Measurements from ENCODE around the gene LST1. TPM values are rescaled to one million over a fixed set of nuclear protein-coding genes. Genes with fewer than 3 reads are reported as not detected.
"Not testable (repeated sequence)": the region's sequence is repeated elsewhere in the genome, so short reads cannot be mapped to it uniquely, and the experiment has no call there.

The LST1 gene
- total and polyA plus RNA-seq, 2 donors = 32.4 to 134 TPM

DNA sequence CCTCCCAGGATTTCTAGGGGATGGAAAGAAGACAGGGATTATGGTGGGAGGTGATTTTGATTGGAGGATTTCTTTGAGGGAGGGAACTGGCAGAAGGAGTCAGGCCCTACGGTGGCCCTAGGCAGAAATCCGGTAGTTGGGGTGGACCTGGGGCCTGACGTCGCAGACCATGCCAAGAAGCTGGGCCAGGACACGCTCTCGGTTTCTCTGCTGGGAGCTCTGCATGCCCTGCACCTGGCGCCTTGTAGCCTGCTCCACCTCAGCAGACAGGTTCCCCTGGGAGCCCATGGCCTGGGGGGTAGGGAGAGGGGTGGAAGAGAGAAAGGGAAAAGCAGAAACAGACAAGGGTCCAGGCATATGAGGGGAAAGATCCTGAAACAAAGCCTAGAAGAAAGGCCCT, 40.8 kb upstream of the LST1 start:
- Histone ChIP-seq H3K4me3 (ENCODE audit: low read length in 2 of 2) (no peak overlapping the region), H3K27ac (ENCODE audit: low read depth in 1 of 2, low read length in 1 of 2) (no peak overlapping the region), H3K9me3 (ENCODE audit: control insufficient read depth in 2 of 2, insufficient read depth in 1 of 2, low read length in 1 of 2) (no peaks in the 10 kb centered on the region), H3K27me3 (ENCODE audit: control insufficient read depth in 2 of 2, insufficient read depth in 1 of 2, low read length in 1 of 2) (no peaks in the 10 kb centered on the region), H3K36me3 (ENCODE audit: control insufficient read depth in 2 of 2, insufficient read depth in 2 of 2, low read length in 1 of 2) (peaks cover 9 to 10% of the 10 kb centered on the region in 2 donors), H3K4me1 (ENCODE audit: control insufficient read depth in 2 of 2, insufficient read depth in 2 of 2, low read length in 2 of 2) (peaks cover 16 to 36% of the 10 kb centered on the region in 2 donors)
- 96% methylated on average over 7 of the region's 7 CpGs for WGBS
- DNase-seq (ENCODE audit: low read depth in 6 of 9, low spot score in 9 of 9) = no peak

- Histone ChIP-seq H3K9me3 (ENCODE audit: control insufficient read depth in 2 of 2, insufficient read depth in 1 of 2, low read length in 1 of 2) (no peaks in the 10 kb centered on the region), H3K27ac (ENCODE audit: low read depth in 1 of 2, low read length in 1 of 2) (peak within 1 kb of the TSS; percentile 84 to 87), H3K4me1 (ENCODE audit: control insufficient read depth in 2 of 2, insufficient read depth in 2 of 2, low read length in 2 of 2) (peaks cover 13 to 35% of the 10 kb centered on the region in 2 donors), H3K4me3 (ENCODE audit: low read length in 2 of 2) (peak within 1 kb of the TSS; percentile 53 to 63), H3K36me3 (ENCODE audit: control insufficient read depth in 2 of 2, insufficient read depth in 2 of 2, low read length in 1 of 2) (peaks cover 13% of the 10 kb centered on the region in 2 donors), H3K27me3 (ENCODE audit: control insufficient read depth in 2 of 2, insufficient read depth in 1 of 2, low read length in 1 of 2) (no peaks in the 10 kb centered on the region)
- peak; percentile 75 to 92 (median 84) for DNase-seq (ENCODE audit: low read depth in 6 of 9, low spot score in 9 of 9)
- 16% methylated on average over 11 of the region's 11 CpGs for WGBS
Measured at GRCh38 chr6:31546339-31546957, 39.6 kb upstream of the LST1 start, which contains the start of gene ATP6V1G2. Gene ATP6V1G2 (minus strand): TSS chr6:31546608. CDS start chr6:31546559, 49 bp downstream.

GRCh38 chr6:31546958-31547726, 38.9 kb upstream of the LST1 start, which contains the start of gene NFKBIL1:
Gene NFKBIL1 (plus strand): TSS chr6:31547608. CDS start chr6:31547695, 87 bp downstream.
- Histone ChIP-seq H3K27me3 (ENCODE audit: control insufficient read depth in 2 of 2, insufficient read depth in 1 of 2, low read length in 1 of 2) (no peaks in the 10 kb centered on the region), H3K4me1 (ENCODE audit: control insufficient read depth in 2 of 2, insufficient read depth in 2 of 2, low read length in 2 of 2) (peaks cover 13 to 38% of the 10 kb centered on the region in 2 donors), H3K4me3 (ENCODE audit: low read length in 2 of 2) (peak within 1 kb of the TSS; percentile 53 to 63), H3K36me3 (ENCODE audit: control insufficient read depth in 2 of 2, insufficient read depth in 2 of 2, low read length in 1 of 2) (peaks cover 13% of the 10 kb centered on the region in 2 donors), H3K9me3 (ENCODE audit: control insufficient read depth in 2 of 2, insufficient read depth in 1 of 2, low read length in 1 of 2) (no peaks in the 10 kb centered on the region), H3K27ac (ENCODE audit: low read depth in 1 of 2, low read length in 1 of 2) (peak within 1 kb of the TSS; percentile 84 to 87)
- WGBS = under 1% methylated on average over 25 of the region's 25 CpGs
- peak; percentile 87 to 97 (median 94) for DNase-seq (ENCODE audit: low read depth in 6 of 9, low spot score in 9 of 9)

GRCh38 chr6:31547727-31548543, 38.1 kb upstream of the LST1 start:
- peak overlapping the region; percentile 84 to 87 for H3K27ac ChIP-seq (ENCODE audit: low read depth in 1 of 2, low read length in 1 of 2)
- H3K36me3 ChIP-seq (ENCODE audit: control insufficient read depth in 2 of 2, insufficient read depth in 2 of 2, low read length in 1 of 2) = peaks cover 13 to 14% of the 10 kb centered on the region in 2 donors
- H3K9me3 ChIP-seq (ENCODE audit: control insufficient read depth in 2 of 2, insufficient read depth in 1 of 2, low read length in 1 of 2) = no peaks in the 10 kb centered on the region
- H3K27me3 ChIP-seq (ENCODE audit: control insufficient read depth in 2 of 2, insufficient read depth in 1 of 2, low read length in 1 of 2) = no peaks in the 10 kb centered on the region
- WGBS = 86% methylated on average over 24 of the region's 24 CpGs
- peaks cover 8 to 34% of the 10 kb centered on the region in 2 donors for H3K4me1 ChIP-seq (ENCODE audit: control insufficient read depth in 2 of 2, insufficient read depth in 2 of 2, low read length in 2 of 2)
- DNase-seq (ENCODE audit: low read depth in 6 of 9, low spot score in 9 of 9) = no peak
- peak overlapping the region; percentile 53 to 63 for H3K4me3 ChIP-seq (ENCODE audit: low read length in 2 of 2)

GRCh38 chr6:31548544-31548873, 37.6 kb upstream of the LST1 start:
- no peak for DNase-seq (ENCODE audit: low read depth in 6 of 9, low spot score in 9 of 9)
- Histone ChIP-seq H3K27me3 (ENCODE audit: control insufficient read depth in 2 of 2, insufficient read depth in 1 of 2, low read length in 1 of 2) (no peaks in the 10 kb centered on the region), H3K9me3 (ENCODE audit: control insufficient read depth in 2 of 2, insufficient read depth in 1 of 2, low read length in 1 of 2) (no peaks in the 10 kb centered on the region), H3K4me3 (ENCODE audit: low read length in 2 of 2) (no peak overlapping the region), H3K27ac (ENCODE audit: low read depth in 1 of 2, low read length in 1 of 2) (peak overlapping the region in 1 of 2 donors; percentile 87), H3K4me1 (ENCODE audit: control insufficient read depth in 2 of 2, insufficient read depth in 2 of 2, low read length in 2 of 2) (peaks cover 7 to 31% of the 10 kb centered on the region in 2 donors), H3K36me3 (ENCODE audit: control insufficient read depth in 2 of 2, insufficient read depth in 2 of 2, low read length in 1 of 2) (peaks cover 13 to 20% of the 10 kb centered on the region in 2 donors)
- WGBS = 97% methylated on average over 2 of the region's 2 CpGs

GRCh38 chr6:31551371-31551770, 34.7 kb upstream of the LST1 start:
- Histone ChIP-seq H3K36me3 (ENCODE audit: control insufficient read depth in 2 of 2, insufficient read depth in 2 of 2, low read length in 1 of 2) (peaks cover 13 to 26% of the 10 kb centered on the region in 2 donors), H3K4me1 (ENCODE audit: control insufficient read depth in 2 of 2, insufficient read depth in 2 of 2, low read length in 2 of 2) (peaks cover 13 to 34% of the 10 kb centered on the region in 2 donors)
- H3K27ac ChIP-seq (ENCODE audit: low read depth in 1 of 2, low read length in 1 of 2); H3K27me3 ChIP-seq (ENCODE audit: control insufficient read depth in 2 of 2, insufficient read depth in 1 of 2, low read length in 1 of 2); H3K9me3 ChIP-seq (ENCODE audit: control insufficient read depth in 2 of 2, insufficient read depth in 1 of 2, low read length in 1 of 2); H3K4me3 ChIP-seq (ENCODE audit: low read length in 2 of 2): not testable (repeated sequence)
- 27% methylated on average over 5 of the region's 5 CpGs for WGBS
- DNase-seq (ENCODE audit: low read depth in 6 of 9, low spot score in 9 of 9) = peak in 4 of 9 donors; percentile 56 to 88 (median 72)

DNA sequence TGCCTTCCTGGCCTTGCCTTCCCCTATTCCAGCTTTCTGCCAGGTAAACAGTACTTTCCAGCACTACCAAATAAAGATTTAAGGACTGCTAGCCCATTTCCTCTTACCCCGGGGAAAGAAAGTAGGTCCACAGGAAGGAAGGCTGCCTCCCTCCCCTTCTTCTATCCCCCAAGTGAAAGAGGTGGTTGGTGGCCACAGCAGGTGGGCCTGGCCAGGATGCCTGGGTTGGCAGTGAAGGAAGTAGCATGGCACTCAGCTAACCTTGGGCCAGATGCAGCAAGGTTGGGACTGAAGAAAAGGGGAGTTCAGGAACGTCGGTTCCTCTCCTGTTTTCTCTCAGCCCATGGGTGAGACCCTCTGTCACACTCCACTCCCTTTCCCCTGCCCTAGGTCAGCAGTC, 29.8 kb upstream of the LST1 start:
- no peaks in the 10 kb centered on the region for H3K9me3 ChIP-seq (ENCODE audit: control insufficient read depth in 2 of 2, insufficient read depth in 1 of 2, low read length in 1 of 2)

GRCh38 chr6:31557443-31558317, 28.4 kb upstream of the LST1 start:
- Histone ChIP-seq H3K4me1 (ENCODE audit: control insufficient read depth in 2 of 2, insufficient read depth in 2 of 2, low read length in 2 of 2) (peaks cover 43 to 61% of the 10 kb centered on the region in 2 donors), H3K27ac (ENCODE audit: low read depth in 1 of 2, low read length in 1 of 2) (peak overlapping the region; percentile 71 to 85), H3K27me3 (ENCODE audit: control insufficient read depth in 2 of 2, insufficient read depth in 1 of 2, low read length in 1 of 2) (no peaks in the 10 kb centered on the region), H3K36me3 (ENCODE audit: control insufficient read depth in 2 of 2, insufficient read depth in 2 of 2, low read length in 1 of 2) (peaks cover 7 to 34% of the 10 kb centered on the region in 2 donors), H3K4me3 (ENCODE audit: low read length in 2 of 2) (no peak overlapping the region), H3K9me3 (ENCODE audit: control insufficient read depth in 2 of 2, insufficient read depth in 1 of 2, low read length in 1 of 2) (no peaks in the 10 kb centered on the region)
- WGBS = 70% methylated on average over 24 of the region's 24 CpGs
- DNase-seq (ENCODE audit: low read depth in 6 of 9, low spot score in 9 of 9) = no peak

More for the DNA sequence above, 29.8 kb upstream of the LST1 start:
- Histone ChIP-seq H3K27me3 (ENCODE audit: control insufficient read depth in 2 of 2, insufficient read depth in 1 of 2, low read length in 1 of 2) (no peaks in the 10 kb centered on the region), H3K27ac (ENCODE audit: low read depth in 1 of 2, low read length in 1 of 2) (peak overlapping the region; percentile 74 to 75), H3K36me3 (ENCODE audit: control insufficient read depth in 2 of 2, insufficient read depth in 2 of 2, low read length in 1 of 2) (peaks cover 7 to 36% of the 10 kb centered on the region in 2 donors), H3K4me3 (ENCODE audit: low read length in 2 of 2) (no peak overlapping the region), H3K4me1 (ENCODE audit: control insufficient read depth in 2 of 2, insufficient read depth in 2 of 2, low read length in 2 of 2) (peaks cover 43 to 61% of the 10 kb centered on the region in 2 donors)
- peak in 1 of 9 donors; percentile 74 for DNase-seq (ENCODE audit: low read depth in 6 of 9, low spot score in 9 of 9)
- 10% methylated on average over 3 of the region's 3 CpGs for WGBS
